ENCODE data around the gene IPPK.

Gene IPPK

GRCh38 chr9:92615790-92616189 lies 54.1 kb downstream of the IPPK start:
- no peak for TF ChIP-seq CTCF (IDR thresholded peaks at IDR 0.05; ENCODE audit: control extremely low read depth, extremely low read depth, low read depth, missing control alignments)
- ChIA-PET CTCF (interaction anchor here (0.8 to 1.3 kb wide), 2 partner anchors 19 to 478 kb away, joined by 3 read pairs; no protein-coding TSS in a partner anchor), POLR2A (no interaction called here)
- no peak for DNase-seq (ENCODE audit: extremely low spot score)

GRCh38 chr9:92614763-92615461 lies 55.0 kb downstream of the IPPK start:
- TF ChIP-seq CTCF (IDR thresholded peaks at IDR 0.05; ENCODE audit: control extremely low read depth, extremely low read depth, low read depth, missing control alignments): no peak
- POLR2A ChIA-PET: no interaction called here
- CTCF ChIA-PET: no interaction called here
- no peak for DNase-seq (ENCODE audit: extremely low spot score)

GRCh38 chr9:92614123-92614510 lies 55.8 kb downstream of the IPPK start:
- POLR2A ChIA-PET: no interaction called here
- CTCF ChIA-PET: no interaction called here
- no peak for DNase-seq (ENCODE audit: extremely low spot score)
- no peak for TF ChIP-seq CTCF (IDR thresholded peaks at IDR 0.05; ENCODE audit: control extremely low read depth, extremely low read depth, low read depth, missing control alignments)

- TF ChIP-seq CTCF (IDR thresholded peaks at IDR 0.05; ENCODE audit: control extremely low read depth, extremely low read depth, low read depth, missing control alignments): no peak
- CTCF ChIA-PET: no interaction called here
- no peak for DNase-seq (ENCODE audit: extremely low spot score)
- POLR2A ChIA-PET: no interaction called here
These were observed 56.4 kb downstream of the IPPK start for GRCh38 chr9:92613268-92614122.

- ChIA-PET POLR2A (no interaction called here), CTCF (no interaction called here)
- TF ChIP-seq CTCF (IDR thresholded peaks at IDR 0.05; ENCODE audit: control extremely low read depth, extremely low read depth, low read depth, missing control alignments): no peak
- no peak for DNase-seq (ENCODE audit: extremely low spot score)
These were observed 57.1 kb downstream of the IPPK start for GRCh38 chr9:92612816-92613215.

- ChIA-PET CTCF (no interaction called here), POLR2A (no interaction called here)
- no peak for DNase-seq (ENCODE audit: extremely low spot score)
- no peak for TF ChIP-seq CTCF (IDR thresholded peaks at IDR 0.05; ENCODE audit: control extremely low read depth, extremely low read depth, low read depth, missing control alignments)
These were observed 57.6 kb downstream of the IPPK start for GRCh38 chr9:92612292-92612691.

Data from GM10248 (cell line).